HG02885 (cell line): Measurements from ENCODE around the gene MATN3.
A peak's percentile ranks its signal among the peaks of the same experiment; 100 is the strongest.
"Not testable (repeated sequence)": the region's sequence is repeated elsewhere in the genome, so short reads cannot be mapped to it uniquely, and the experiment has no call there.

Experiments
- ATAC-seq: cut with Tn5 transposase; IDR thresholded peaks from one replicate; pipeline ENCODE4 v1.9.1; 2021; ENCODE audit warnings: mild to moderate bottlenecking; ENCODE audit not compliant: unreplicated experiment, poor library complexity

Gene MATN3

GRCh38 chr2:20012282-20013125 is at the start of gene MATN3:
Gene MATN3 (minus strand): TSS chr2:20012668. CDS start chr2:20012631, 37 bp downstream.
- ATAC-seq, result peak; percentile 44

- no peak for ATAC-seq
These were observed 49.5 kb upstream of the MATN3 start for GRCh38 chr2:20061940-20062339.

DNA sequence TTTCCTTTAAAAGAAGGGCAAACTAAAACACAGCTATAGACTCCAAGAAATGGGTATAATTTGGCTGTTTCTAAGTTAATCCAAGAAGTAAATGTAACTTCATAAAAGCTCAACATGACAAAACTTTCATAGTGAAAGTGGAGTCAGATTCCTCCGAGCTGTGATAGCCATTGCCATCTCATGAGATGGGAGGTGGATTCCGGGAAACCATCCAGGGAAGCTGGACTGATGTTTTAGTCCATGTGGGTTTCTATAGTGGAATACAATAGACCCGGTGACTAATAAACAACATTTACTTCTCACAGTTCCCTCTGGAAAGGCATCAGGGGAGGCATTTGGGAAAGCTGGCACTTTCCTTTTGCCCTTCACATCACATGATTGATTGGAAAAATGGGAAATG is 49.0 kb upstream of the MATN3 start:
- ATAC-seq, result no peak

- ATAC-seq, result no peak
These were observed 47.6 kb upstream of the MATN3 start for GRCh38 chr2:20060106-20060505.

DNA sequence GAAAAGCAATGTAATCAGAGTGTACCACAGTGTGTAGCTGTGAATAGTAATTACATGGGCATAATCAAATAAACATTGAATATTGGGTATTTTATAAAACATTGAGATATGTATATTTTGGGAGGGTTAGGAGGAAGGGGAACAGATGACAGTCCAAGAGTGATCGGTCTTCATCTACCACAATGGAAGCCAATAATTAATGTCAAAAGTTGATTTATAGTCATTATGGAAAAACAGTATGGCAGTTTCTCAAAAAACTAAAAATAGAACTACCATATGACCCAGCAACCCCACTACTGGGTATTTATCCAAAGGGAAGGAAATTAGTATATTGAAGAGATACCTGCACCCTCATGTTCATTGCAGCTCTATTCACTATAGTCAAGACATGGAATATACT is 44.8 kb upstream of the MATN3 start:
- ATAC-seq, result no peak

DNA sequence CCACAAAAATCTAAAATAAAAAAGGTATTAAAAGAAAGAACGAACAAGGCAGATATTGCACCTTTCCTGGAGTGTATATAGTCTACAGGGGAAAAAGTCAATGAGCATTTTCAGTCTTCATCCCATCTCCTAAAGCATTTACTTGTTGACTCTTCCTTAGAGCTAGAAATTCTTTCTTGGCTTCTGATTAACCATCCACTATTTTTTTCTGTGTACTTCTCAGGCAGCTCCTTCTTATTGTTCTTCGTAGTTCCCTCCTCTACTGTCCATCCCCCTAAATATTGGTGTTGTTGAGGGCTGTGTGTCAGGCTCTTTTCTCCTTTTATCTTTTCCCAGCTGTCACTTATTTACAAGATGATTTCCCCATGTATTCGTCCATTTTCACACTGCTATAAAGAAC is 42.5 kb upstream of the MATN3 start:
- no peak for ATAC-seq

- no peak for ATAC-seq
These were observed 41.7 kb upstream of the MATN3 start for GRCh38 chr2:20054119-20054518.

GRCh38 chr2:20052861-20053281 is 40.4 kb upstream of the MATN3 start:
- ATAC-seq, result no peak

DNA sequence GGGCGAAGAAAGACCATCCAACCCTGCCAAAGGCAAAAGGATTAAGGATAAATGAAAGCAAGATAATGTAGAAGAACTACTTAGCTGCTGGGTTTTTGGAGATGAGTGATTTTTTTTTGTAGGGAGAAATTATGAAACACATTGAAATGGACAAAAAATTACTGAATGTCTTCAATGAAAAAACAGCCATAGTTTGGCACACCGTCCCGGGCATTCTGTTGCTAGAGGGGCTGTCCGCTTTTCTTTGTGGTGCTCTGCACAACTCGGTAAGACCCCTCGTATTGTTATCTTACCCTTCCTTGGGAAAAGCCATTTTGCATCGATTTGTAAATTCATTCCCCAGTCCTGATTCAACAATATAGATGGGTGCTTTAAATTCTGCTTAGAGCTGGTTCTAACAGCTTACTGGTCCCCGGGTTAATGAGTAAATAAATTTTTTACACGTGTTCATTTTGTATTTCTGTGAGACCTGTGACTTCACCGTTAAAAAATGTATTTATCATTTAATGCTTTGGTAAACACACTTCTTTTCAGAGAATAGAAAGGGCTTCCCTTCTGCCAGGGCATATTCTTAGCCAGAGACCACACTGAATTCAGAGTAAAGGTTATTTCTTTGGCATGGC is 39.9 kb upstream of the MATN3 start:
- ATAC-seq, result no peak

GRCh38 chr2:20051532-20052228 is 39.2 kb upstream of the MATN3 start, which contains the start of gene LAPTM4A:
Gene LAPTM4A (minus strand): TSS chr2:20051628. CDS start chr2:20051520, 108 bp downstream.
- peak; percentile 94 for ATAC-seq

GRCh38 chr2:20050646-20051531 is 38.4 kb upstream of the MATN3 start:
- ATAC-seq, result peak; percentile 25

DNA sequence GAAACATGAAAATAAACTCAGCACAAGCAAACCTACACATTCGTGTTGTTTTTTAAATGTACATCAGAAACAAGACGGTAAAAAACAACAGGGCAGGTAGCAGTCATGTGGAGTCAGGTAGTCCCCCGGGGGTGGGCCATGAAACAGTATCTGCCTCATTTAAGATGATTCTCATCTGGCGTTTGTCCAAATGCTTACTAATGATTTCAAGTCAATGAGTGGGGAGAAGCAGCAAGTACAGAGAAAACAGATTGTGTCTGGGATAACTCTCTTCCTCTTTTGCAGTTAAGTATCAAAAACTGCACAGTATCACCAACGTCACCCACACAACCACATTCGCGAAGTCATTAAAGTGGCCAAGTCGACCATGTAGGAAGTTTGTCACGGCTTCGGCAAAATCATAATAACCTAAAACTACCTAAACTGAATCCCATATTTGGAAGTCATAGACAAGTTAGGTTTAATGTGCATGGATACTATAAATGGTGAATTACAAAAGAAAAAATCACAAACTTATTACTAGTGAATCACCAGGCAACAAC is 37.7 kb upstream of the MATN3 start:
- ATAC-seq, result peak; percentile 23

DNA sequence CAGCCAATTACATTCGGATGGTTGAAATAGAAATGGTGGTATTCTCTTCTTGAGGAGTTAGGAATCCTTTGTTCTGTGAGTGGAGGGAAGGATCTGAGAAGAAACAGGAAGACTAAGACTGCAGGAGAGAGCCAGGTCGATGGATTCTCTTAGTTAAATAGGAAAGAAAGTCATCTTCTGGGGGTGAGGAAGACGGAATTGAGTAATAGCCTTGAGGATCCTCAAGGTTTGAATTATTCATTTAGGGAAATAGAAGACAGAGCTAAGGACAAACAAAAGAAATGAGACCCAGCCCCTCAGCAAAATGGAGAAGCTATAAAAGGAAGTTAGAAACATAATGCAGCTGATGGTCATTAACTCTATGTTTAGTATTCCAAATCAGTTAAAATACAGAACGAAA is 37.2 kb upstream of the MATN3 start:
- ATAC-seq, result no peak

- no peak for ATAC-seq
These were observed 36.3 kb upstream of the MATN3 start for GRCh38 chr2:20048488-20049448.

- ATAC-seq, result not testable (repeated sequence)
These were observed 33.3 kb upstream of the MATN3 start for GRCh38 chr2:20045712-20046292.

- no peak for ATAC-seq
These were observed 32.3 kb upstream of the MATN3 start for GRCh38 chr2:20044778-20045177.

DNA sequence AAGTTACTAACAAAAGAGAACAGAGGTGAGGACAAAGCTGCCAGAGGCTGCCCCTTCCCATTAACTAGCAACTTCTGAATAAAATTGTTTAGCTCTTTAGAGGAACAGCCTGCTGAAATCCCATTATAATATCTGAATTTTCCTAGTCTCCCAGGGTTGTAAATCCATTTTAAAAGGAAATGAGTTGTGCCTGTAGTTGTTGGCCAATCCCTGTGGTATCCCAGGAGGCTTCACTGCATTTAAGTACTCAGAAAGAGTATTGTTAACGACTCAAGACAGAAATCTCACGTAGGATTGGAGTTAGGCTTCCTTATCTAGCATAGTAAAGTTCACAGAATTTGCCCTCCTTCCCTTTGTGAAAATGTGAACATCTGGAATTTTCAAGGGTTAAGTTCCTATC is 30.1 kb upstream of the MATN3 start:
- no peak for ATAC-seq

DNA sequence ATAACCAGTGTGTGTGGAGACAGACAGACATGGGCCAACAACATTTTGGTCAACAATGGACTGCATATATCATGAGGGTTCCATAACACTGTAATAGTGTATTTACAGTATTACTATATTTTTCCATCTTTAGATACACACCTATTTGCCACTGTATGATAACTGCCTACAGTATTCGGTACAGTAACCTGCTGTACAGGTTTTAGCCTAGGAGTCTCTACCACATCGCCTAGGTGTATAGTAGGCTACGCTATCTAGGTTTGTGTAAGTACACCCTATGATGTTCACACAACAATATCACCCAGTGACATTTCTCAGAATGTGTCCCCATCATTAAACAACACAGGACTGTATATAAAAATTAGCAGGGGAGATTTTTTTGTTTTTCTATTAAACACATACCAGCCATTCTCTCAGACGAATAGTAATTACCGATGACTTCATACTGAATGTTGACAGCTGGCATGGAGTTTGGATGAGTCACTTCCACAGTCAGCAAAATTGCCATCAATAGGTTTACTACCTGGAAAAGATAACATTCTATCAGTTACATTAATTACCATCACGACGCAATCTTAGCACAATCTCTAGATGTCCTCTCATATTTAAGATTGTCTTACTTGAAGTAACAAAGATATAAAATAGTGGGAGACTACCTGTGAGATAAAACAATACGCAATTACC is 28.2 kb upstream of the MATN3 start:
- ATAC-seq, result no peak
